GM23338 (cell line): ENCODE measurements around the gene DDA1. TPM values are rescaled to one million over a fixed set of nuclear protein-coding genes. Genes with fewer than 3 reads are reported as not detected.

Source experiments
- ATAC-seq: fragments of 200-7000 bp; cut with Tn5 transposase; 3 replicates; pipeline ENCODE4 v1.9.1; 2020
- DNase-seq: peaks from one replicate; pipeline ENCODE4 v3.0.0-alpha.2; 2015; ENCODE audit warnings: low spot score
- H2AFZ ChIP-seq: fragments of 200-600 bp; sonication (generic); 2 replicates; pipeline ENCODE4 v1.8.0; 2016; ENCODE audit warnings: antibody characterized with exemption, mild to moderate bottlenecking, moderate library complexity
- H3F3A ChIP-seq: fragments of 200-600 bp; sonication (generic); replicated peaks from 2 replicates; pipeline ENCODE4 v1.8.0; 2017; ENCODE audit warnings: antibody characterized with exemption, mixed run types, low read depth
- H3K27ac ChIP-seq: fragments of 200-600 bp; sonication (generic); 2 replicates; pipeline ENCODE4 v1.6.1; 2016; ENCODE audit warnings: low read depth
- H3K27me3 ChIP-seq: fragments of 200-600 bp; sonication (generic); 2 replicates; pipeline ENCODE4 v1.8.0; 2016; ENCODE audit warnings: mild to moderate bottlenecking, mixed run types, moderate library complexity; ENCODE audit not compliant: insufficient read depth
- H3K36me3 ChIP-seq: fragments of 200-600 bp; sonication (generic); 2 replicates; pipeline ENCODE4 v1.8.0; 2016; ENCODE audit warnings: mild to moderate bottlenecking; ENCODE audit not compliant: insufficient read depth
- H3K4me1 ChIP-seq: fragments of 200-600 bp; sonication (generic); 2 replicates; pipeline ENCODE4 v1.8.0; 2016; ENCODE audit warnings: mild to moderate bottlenecking, moderate library complexity; ENCODE audit not compliant: insufficient read depth
- H3K4me2 ChIP-seq: fragments of 200-600 bp; sonication (generic); 2 replicates; pipeline ENCODE4 v1.7.1; 2017; ENCODE audit warnings: mixed run types
- H3K4me3 ChIP-seq: fragments of 200-600 bp; sonication (generic); 2 replicates; pipeline ENCODE4 v1.6.1; 2016; ENCODE audit warnings: mixed run types
- H3K79me2 ChIP-seq: fragments of 200-600 bp; sonication (generic); replicated peaks from 2 replicates; pipeline ENCODE4 v1.8.0; 2017; ENCODE audit warnings: mild to moderate bottlenecking; ENCODE audit not compliant: insufficient read depth
- H3K9me2 ChIP-seq: fragments of 200-600 bp; sonication (generic); 2 replicates; pipeline ENCODE4 v1.8.0; 2017; ENCODE audit not compliant: insufficient read depth
- H4K20me1 ChIP-seq: fragments of 200-600 bp; sonication (generic); replicated peaks from 2 replicates; pipeline ENCODE4 v1.8.0; 2017; ENCODE audit warnings: mild to moderate bottlenecking; ENCODE audit not compliant: insufficient read depth
- H3K27ac Mint-ChIP-seq: 2 replicates; pipeline ENCODE4 v1.8.0; 2020; ENCODE audit warnings: inconsistent platforms, mild to moderate bottlenecking, moderate library complexity, mixed read lengths
- H3K27me3 Mint-ChIP-seq: 3 replicates; pipeline ENCODE4 v1.8.0; 2022; ENCODE audit warnings: low read depth, mild to moderate bottlenecking, moderate library complexity, mixed read lengths, inconsistent platforms; ENCODE audit not compliant: insufficient read depth, poor library complexity
- H3K36me3 Mint-ChIP-seq: 3 replicates; pipeline ENCODE4 v1.8.0; 2021; ENCODE audit warnings: low read depth, mild to moderate bottlenecking, inconsistent platforms, moderate library complexity, mixed read lengths
- H3K4me1 Mint-ChIP-seq: 3 replicates; pipeline ENCODE4 v1.8.0; 2020; ENCODE audit warnings: mild to moderate bottlenecking, inconsistent platforms, mixed read lengths
- H3K4me3 Mint-ChIP-seq: 3 replicates; pipeline ENCODE4 v1.8.0; 2021; ENCODE audit warnings: moderate library complexity, mild to moderate bottlenecking, inconsistent platforms, mixed read lengths
- H3K9me3 Mint-ChIP-seq: 3 replicates; pipeline ENCODE4 v1.8.0; 2020; ENCODE audit warnings: moderate library complexity, mild to moderate bottlenecking, inconsistent platforms, mixed read lengths
- CREB1 ChIP-seq: fragments of 250-450 bp; sonication (Bioruptor Pico); IDR thresholded peaks from 2 replicates; pipeline ENCODE4 v1.5.0; 2020; ENCODE audit warnings: low read depth, mild to moderate bottlenecking, moderate library complexity
- CTCF ChIP-seq, 2 experiments: fragments of 200-600 bp in 1 of 2; sonication (generic) in 1 of 2; conservative IDR thresholded peaks; 2 replicates each; pipeline versions ENCODE4 v1.5.1 to v1.6.1; 2016 to 2017; ENCODE audit warnings: antibody characterized with exemption in 2 of 2, low read depth in 2 of 2, mild to moderate bottlenecking in 2 of 2, moderate library complexity in 1 of 2
- ETS1 ChIP-seq: IDR thresholded peaks from 2 replicates; pipeline ENCODE4 v1.6.1; 2016; ENCODE audit warnings: antibody characterized with exemption
- EZH2phosphoT487 ChIP-seq: fragments of 200-600 bp; sonication (generic); IDR thresholded peaks from one replicate; pipeline ENCODE4 v1.8.1; 2018; ENCODE audit warnings: antibody characterized with exemption; ENCODE audit not compliant: unreplicated experiment
- JUNB ChIP-seq: IDR thresholded peaks from one replicate; pipeline ENCODE4 v1.6.1; 2016; ENCODE audit warnings: antibody characterized with exemption; ENCODE audit not compliant: unreplicated experiment
- POLR2AphosphoS5 ChIP-seq: IDR thresholded peaks from 2 replicates; pipeline ENCODE4 v1.6.1; 2016; ENCODE audit warnings: antibody characterized with exemption, low read depth
- REST ChIP-seq: IDR thresholded peaks from one replicate; pipeline ENCODE4 v1.6.1; 2018; ENCODE audit warnings: antibody characterized with exemption; ENCODE audit not compliant: unreplicated experiment
- STAT1 ChIP-seq: IDR thresholded peaks from one replicate; pipeline ENCODE4 v1.6.1; 2016; ENCODE audit warnings: antibody characterized with exemption; ENCODE audit not compliant: unreplicated experiment
- ZNF331 ChIP-seq: fragments of 250-450 bp; sonication (Bioruptor Pico); IDR thresholded peaks from 2 replicates; pipeline ENCODE4 v1.5.0; 2020; ENCODE audit warnings: low read depth, mild to moderate bottlenecking, moderate library complexity
- polyA plus RNA-seq: library from polyadenylated mRNA; unstranded; fragments of >200 nt; fragmentation: Nextera tagmentation; extraction: Ambion mirVana; gene quantifications from 2 replicates; pipeline ENCODE4 v1.2.1, GENCODE V29; 2016
- total RNA-seq: library from RNA; depleted of rRNA; stranded (reverse); fragments of >200 nt; shearing (Covaris generic); gene quantifications from 2 replicates; pipeline ENCODE4 v1.2.3, GENCODE V29; 2014

DDA1 gene
- total and polyA plus RNA-seq, 2 experiments from 2014 or later: 34.6 to 107 TPM

- Histone ChIP-seq H3K4me3 (no peak overlapping the region), H2AFZ (no peak overlapping the region), H3K27me3 (no peaks in the 10 kb centered on the region), H3K4me1 (peaks cover 9% of the 10 kb centered on the region; the same call in 1 of the 2 replicates), H3K27ac (no peak overlapping the region), H4K20me1 (no peaks in the 10 kb centered on the region; the same call in 1 of the 2 replicates), H3K9me2 (no peaks in the 10 kb centered on the region), H3F3A (peaks cover 7% of the 10 kb centered on the region; the same call in 1 of the 2 replicates), H3K4me2 (no peak overlapping the region), H3K36me3 (peaks cover 14% of the 10 kb centered on the region; the same call in 1 of the 2 replicates), H3K79me2 (no peaks in the 10 kb centered on the region)
- H3K9me3 Mint-ChIP-seq: no peaks in the 10 kb centered on the region; the same call in 2 of the 3 replicates
- DNase-seq: no peak
- no peak overlapping the region for H3K27ac Mint-ChIP-seq
- TF ChIP-seq ETS1 (no peak), REST (no peak), POLR2AphosphoS5 (no peak), EZH2phosphoT487 (no peak), CREB1 (no peak), ZNF331 (no peak)
- H3K4me3 Mint-ChIP-seq: no peak overlapping the region
- H3K27me3 Mint-ChIP-seq: peaks cover 20% of the 10 kb centered on the region
- ATAC-seq: no peak
- H3K36me3 Mint-ChIP-seq: peaks cover 53% of the 10 kb centered on the region
- H3K4me1 Mint-ChIP-seq: peaks cover 11% of the 10 kb centered on the region; the same call in 2 of the 3 replicates
Measured at GRCh38 chr19:17318966-17319365, 9.6 kb downstream of the DDA1 start.

GRCh38 chr19:17319473-17320238, 10.3 kb downstream of the DDA1 start:
- ATAC-seq: no peak
- H3K9me3 Mint-ChIP-seq: no peaks in the 10 kb centered on the region; the same call in 2 of the 3 replicates

More at GRCh38 chr19:17319473-17320238, 10.3 kb downstream of the DDA1 start:
- Histone ChIP-seq H3K4me2 (no peak overlapping the region), H3K36me3 (peaks cover 13% of the 10 kb centered on the region; the same call in 1 of the 2 replicates), H3K4me1 (peaks cover 9% of the 10 kb centered on the region; the same call in 1 of the 2 replicates), H2AFZ (no peak overlapping the region), H3F3A (peaks cover 7% of the 10 kb centered on the region; the same call in 1 of the 2 replicates), H3K79me2 (no peaks in the 10 kb centered on the region), H3K27me3 (no peaks in the 10 kb centered on the region), H3K27ac (no peak overlapping the region), H4K20me1 (no peaks in the 10 kb centered on the region; the same call in 1 of the 2 replicates), H3K9me2 (no peaks in the 10 kb centered on the region), H3K4me3 (no peak overlapping the region)
- no peak for DNase-seq
- H3K4me3 Mint-ChIP-seq: no peak overlapping the region
- TF ChIP-seq STAT1: no peak
- TF ChIP-seq CTCF (conservative IDR thresholded peaks at IDR 0.05; ENCODE audit: low read depth in 2 of 2): peak in 1 of 2 experiments; percentile 18; a peak in 1 of 4 replicates
- no peak for TF ChIP-seq JUNB
- H3K4me1 Mint-ChIP-seq: peaks cover 11% of the 10 kb centered on the region; the same call in 2 of the 3 replicates
- peaks cover 20% of the 10 kb centered on the region for H3K27me3 Mint-ChIP-seq
- H3K27ac Mint-ChIP-seq: no peak overlapping the region
- peaks cover 46% of the 10 kb centered on the region for H3K36me3 Mint-ChIP-seq
